AG20443 (cell line): ENCODE measurements around the gene CRACDL.
A peak's percentile ranks its signal among the peaks of the same experiment; 100 is the strongest.
"Not testable (repeated sequence)": the region's sequence is repeated elsewhere in the genome, so short reads cannot be mapped to it uniquely, and the experiment has no call there.

Source experiments
- DNase-seq: peaks from one replicate; pipeline ENCODE4 v3.0.0; 2012; ENCODE audit warnings: low spot score, mixed read lengths

The CRACDL gene

GRCh38 chr2:98882971-98883779, 52.9 kb downstream of the CRACDL start:
- peak; percentile 4 for DNase-seq

GRCh38 chr2:98882368-98882767, 53.7 kb downstream of the CRACDL start:
- no peak for DNase-seq

GRCh38 chr2:98881153-98881650, 54.8 kb downstream of the CRACDL start:
- DNase-seq, result peak; percentile 4

GRCh38 chr2:98880266-98881152, 55.5 kb downstream of the CRACDL start:
- DNase-seq, result peak; percentile 9

- DNase-seq, result not testable (repeated sequence)
These were observed 58.4 kb downstream of the CRACDL start for GRCh38 chr2:98877658-98878057.

- peak; percentile 5 for DNase-seq
These were observed 59.3 kb downstream of the CRACDL start for GRCh38 chr2:98876741-98877140.

GRCh38 chr2:98875746-98876145, 60.3 kb downstream of the CRACDL start:
- no peak for DNase-seq

- peak; percentile 8 for DNase-seq
These were observed 60.8 kb downstream of the CRACDL start for GRCh38 chr2:98875081-98875728.

GRCh38 chr2:98874186-98874689, 61.8 kb downstream of the CRACDL start:
- DNase-seq, result no peak

GRCh38 chr2:98872526-98872925, 63.5 kb downstream of the CRACDL start:
- DNase-seq, result no peak

- DNase-seq, result peak; percentile 2
These were observed 64.5 kb downstream of the CRACDL start for GRCh38 chr2:98871506-98871905.

- peak; percentile 3 for DNase-seq
These were observed 65.4 kb downstream of the CRACDL start for GRCh38 chr2:98870516-98871158.

- no peak for DNase-seq
These were observed 66.2 kb downstream of the CRACDL start for GRCh38 chr2:98869870-98870269.

GRCh38 chr2:98869272-98869641, 66.8 kb downstream of the CRACDL start:
- DNase-seq, result no peak

- DNase-seq, result no peak
These were observed 67.3 kb downstream of the CRACDL start for GRCh38 chr2:98868548-98869271.

- no peak for DNase-seq
These were observed 68.3 kb downstream of the CRACDL start for GRCh38 chr2:98867539-98868309.

GRCh38 chr2:98866033-98866432, 70.0 kb downstream of the CRACDL start:
- DNase-seq, result no peak

GRCh38 chr2:98861601-98862000, 74.4 kb downstream of the CRACDL start:
- DNase-seq, result no peak

- DNase-seq, result no peak
These were observed 76.7 kb downstream of the CRACDL start for GRCh38 chr2:98859323-98859722.

- no peak for DNase-seq
These were observed 79.0 kb downstream of the CRACDL start for GRCh38 chr2:98857001-98857400.
